Pancreas (tissue), 10 donors: ENCODE data around the gene SYN1. TPM values are rescaled to one million over a fixed set of nuclear protein-coding genes. Genes with fewer than 3 reads are reported as not detected.

Experiments used
- ATAC-seq, 4 donors: fragments of 200-7000 bp; cut with Tn5 transposase; one replicate each; pipeline versions ENCODE4 v1.8.0 to v1.9.1; 2020; ENCODE audit warnings: mild to moderate bottlenecking in 4 of 4, moderate library complexity in 4 of 4
- DNase-seq, 6 donors: peaks; one replicate each; pipeline ENCODE4 v3.0.0-alpha.2; 2020
- FAIRE-seq: peaks from 2 replicates; lab custom pipeline; 2012; peaks lifted over from hg19 to GRCh38; lab: Jason Lieb, UNC
- H3K27ac ChIP-seq, 4 donors: fragments of 200-600 bp; sonication (generic); 1 replicate in 3 of 4; 2 replicates in 1 of 4; pipeline versions ENCODE4 v1.5.0 to v1.8.0; 2020
- H3K27me3 ChIP-seq, 4 donors: fragments of 200-600 bp; one replicate each; pipeline ENCODE4 v1.8.0; 2021
- H3K36me3 ChIP-seq, 3 donors: fragments of 200-600 bp; sonication (generic) in 1 of 3; one replicate each; pipeline versions ENCODE4 v1.5.0 to v1.8.0; 2020 to 2021
- H3K4me1 ChIP-seq, 3 donors: fragments of 200-600 bp; one replicate each; pipeline ENCODE4 v1.8.0; 2021
- H3K4me3 ChIP-seq, 4 donors: fragments of 200-600 bp; sonication (generic) in 2 of 4; one replicate each; pipeline versions ENCODE4 v1.5.0 to v1.8.0; 2020 to 2021
- H3K9me3 ChIP-seq, 4 donors: fragments of 200-600 bp; one replicate each; pipeline ENCODE4 v1.8.0; 2021
- WGBS, 2 donors: extraction: QIAGEN DNeasy Blood & Tissue Kit; methylation state at CpG; one replicate each; pipeline ENCODE4 v1.1.7; 2013; 5-methylcytosine and 5-hydroxymethylcytosine counted together
- intact Hi-C, 3 donors: fragments of 100-400 bp; cut with DNase I; formaldehyde crosslinking; loops; one replicate each; pipeline versions ENCODE4 v1.11.1 to v1.14.2; 2022
- polyA plus RNA-seq, 2 donors: library from polyadenylated mRNA; stranded (reverse); fragments of 200-250 nt; gene quantifications; one replicate each; pipeline ENCODE4 v1.2.3, GENCODE V29; 2013
- total RNA-seq, 6 donors: library from RNA; stranded (reverse); fragmentation: NEBNext Ultra II Directional in 4 of 6; extraction: Animal tissue kit (Norgen Biotek cat#: 25700) in 4 of 6; gene quantifications; one replicate each; pipeline versions ENCODE4 v1.2.1 to v1.2.4, GENCODE V29; 2021 to 2023
- TF ChIP-seq, protein P1 (sequence below), 4 donors: fragments of 200-600 bp; sonication (generic) in 3 of 4; IDR thresholded peaks; one replicate each; pipeline versions ENCODE4 v1.5.0 to v1.8.0; 2021; ENCODE audit warnings: antibody characterized with exemption in 4 of 4
- donor health status: healthy with polysubstance abuse.
- donor health status: DM: no; HTN: no; CAD: no; lungs with moderate emphysema.
- donor health status: DM: no; HTN: no; CAD: no.
- donor health status: control.
- donor health status: control.
- donor health status: Bipolar disorder and iron deficiency.
- donor health status: DM: yes; HTN: yes; CAD: no.
- donor health status: DM: no; HTN: no; CAD: no.
- donor health status: DM: no; HTN: no; CAD: no.
- donor health status: DM: yes; HTN: yes; CAD: no.

SYN1 gene
- total and polyA plus RNA-seq, 8 donors = 0.47 to 10.3 (median 1.5) TPM

DNA sequence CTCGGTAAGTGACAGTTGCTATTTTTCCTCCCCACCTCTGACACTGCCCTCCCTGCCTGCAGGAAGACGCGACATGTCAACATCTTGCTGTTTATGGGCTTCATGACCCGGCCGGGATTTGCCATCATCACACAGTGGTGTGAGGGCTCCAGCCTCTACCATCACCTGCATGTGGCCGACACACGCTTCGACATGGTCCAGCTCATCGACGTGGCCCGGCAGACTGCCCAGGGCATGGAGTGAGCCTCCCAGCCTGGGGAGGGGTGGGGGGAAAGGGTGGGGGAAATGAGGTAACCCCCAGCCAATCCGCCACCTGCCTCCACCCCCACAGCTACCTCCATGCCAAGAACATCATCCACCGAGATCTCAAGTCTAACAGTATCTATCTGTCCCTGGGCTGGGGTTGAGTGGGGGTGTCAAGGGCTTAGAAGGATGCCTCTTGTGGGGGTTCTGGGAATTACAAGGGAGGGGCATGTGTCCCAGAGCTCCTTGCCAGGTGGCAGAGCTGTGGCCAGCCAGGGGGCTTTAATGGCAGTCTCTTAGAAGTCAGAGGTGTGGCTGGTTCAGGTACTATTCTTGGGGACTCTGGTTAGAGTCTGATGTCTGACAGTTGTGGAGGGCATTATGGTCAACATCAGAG lies 50.9 kb downstream of the SYN1 start:
- TF ChIP-seq, protein P1, sequence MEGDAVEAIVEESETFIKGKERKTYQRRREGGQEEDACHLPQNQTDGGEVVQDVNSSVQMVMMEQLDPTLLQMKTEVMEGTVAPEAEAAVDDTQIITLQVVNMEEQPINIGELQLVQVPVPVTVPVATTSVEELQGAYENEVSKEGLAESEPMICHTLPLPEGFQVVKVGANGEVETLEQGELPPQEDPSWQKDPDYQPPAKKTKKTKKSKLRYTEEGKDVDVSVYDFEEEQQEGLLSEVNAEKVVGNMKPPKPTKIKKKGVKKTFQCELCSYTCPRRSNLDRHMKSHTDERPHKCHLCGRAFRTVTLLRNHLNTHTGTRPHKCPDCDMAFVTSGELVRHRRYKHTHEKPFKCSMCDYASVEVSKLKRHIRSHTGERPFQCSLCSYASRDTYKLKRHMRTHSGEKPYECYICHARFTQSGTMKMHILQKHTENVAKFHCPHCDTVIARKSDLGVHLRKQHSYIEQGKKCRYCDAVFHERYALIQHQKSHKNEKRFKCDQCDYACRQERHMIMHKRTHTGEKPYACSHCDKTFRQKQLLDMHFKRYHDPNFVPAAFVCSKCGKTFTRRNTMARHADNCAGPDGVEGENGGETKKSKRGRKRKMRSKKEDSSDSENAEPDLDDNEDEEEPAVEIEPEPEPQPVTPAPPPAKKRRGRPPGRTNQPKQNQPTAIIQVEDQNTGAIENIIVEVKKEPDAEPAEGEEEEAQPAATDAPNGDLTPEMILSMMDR (IDR thresholded peaks at IDR 0.05) = peak in 1 of 4 donors; percentile 21
- intact Hi-C loops = no loop called here
- no peak for FAIRE-seq
- WGBS, 2 donors = 93 to 94% methylated on average over 13 of the region's 13 CpGs
- Histone ChIP-seq H3K4me1 (no peaks in the 10 kb centered on the region), H3K36me3 (peaks cover 0 to 16% (median 0%) of the 10 kb centered on the region in 3 donors), H3K27me3 (no peaks in the 10 kb centered on the region), H3K4me3 (no peak overlapping the region), H3K9me3 (no peaks in the 10 kb centered on the region), H3K27ac (no peak overlapping the region)
- peak in 2 of 4 donors; percentile 21 to 42 for ATAC-seq
- no peak for DNase-seq

DNA sequence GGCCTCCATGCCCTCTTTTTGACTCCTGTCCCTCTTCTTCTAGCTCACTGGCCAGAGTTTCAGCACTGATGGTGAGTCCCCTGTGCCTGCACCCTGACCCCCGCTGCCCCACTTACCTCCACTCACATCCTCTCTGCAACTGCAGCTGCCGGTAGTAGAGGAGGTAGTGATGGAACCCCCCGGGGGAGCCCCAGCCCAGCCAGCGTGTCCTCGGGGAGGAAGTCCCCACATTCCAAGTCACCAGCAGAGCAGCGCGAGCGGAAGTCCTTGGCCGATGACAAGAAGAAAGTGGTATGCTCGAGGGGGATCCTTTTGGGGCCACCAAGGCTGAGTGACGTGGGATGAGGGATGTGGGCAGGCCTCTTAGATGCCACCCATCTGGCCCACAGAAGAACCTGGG lies 52.8 kb downstream of the SYN1 start:
- 81 to 87% methylated on average over 11 of the region's 11 CpGs for WGBS, 2 donors
- no peak for FAIRE-seq
- H3K4me1 ChIP-seq = peaks cover 0 to 3% (median 0%) of the 10 kb centered on the region in 3 donors

DNA sequence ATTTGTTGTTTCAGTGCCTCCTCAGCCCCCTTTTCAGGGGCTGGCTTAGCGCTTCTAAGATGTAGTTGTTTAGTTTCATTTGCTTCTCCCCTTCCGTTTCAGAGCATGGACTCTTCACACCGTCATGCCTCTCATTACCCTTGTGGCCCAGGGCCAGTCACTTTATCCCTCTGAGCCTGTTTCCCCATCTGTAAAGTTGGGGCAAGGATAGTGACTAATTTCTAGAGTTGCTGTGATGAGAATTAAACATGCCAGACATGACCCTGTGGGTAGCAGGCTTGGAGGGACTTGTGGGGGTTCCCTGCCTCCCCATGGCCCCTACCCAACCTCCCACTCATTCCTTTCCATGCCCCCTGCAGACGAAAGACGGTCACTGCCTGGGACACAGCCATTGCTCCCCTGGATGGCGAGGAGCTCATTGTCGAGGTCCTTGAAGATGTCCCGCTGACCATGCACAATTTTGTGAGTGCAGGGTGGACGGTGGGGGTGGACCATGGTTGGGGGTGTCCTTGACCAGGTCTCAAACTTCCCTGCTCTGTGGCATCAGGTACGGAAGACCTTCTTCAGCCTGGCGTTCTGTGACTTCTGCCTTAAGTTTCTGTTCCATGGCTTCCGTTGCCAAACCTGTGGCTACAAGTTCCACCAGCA lies 55.1 kb downstream of the SYN1 start:
- no peak for FAIRE-seq
- TF ChIP-seq, protein P1 (IDR thresholded peaks at IDR 0.05) = no peak
- no peak overlapping the region for H3K27ac ChIP-seq
- H3K36me3 ChIP-seq = peaks cover 0 to 13% (median 0%) of the 10 kb centered on the region in 3 donors
- intact Hi-C loops = no loop called here
- DNase-seq = no peak
- no peak for ATAC-seq
- H3K9me3 ChIP-seq = no peaks in the 10 kb centered on the region
- no peak overlapping the region for H3K4me3 ChIP-seq
- H3K4me1 ChIP-seq = peaks cover 0 to 3% (median 0%) of the 10 kb centered on the region in 3 donors
- no peaks in the 10 kb centered on the region for H3K27me3 ChIP-seq
- 75 to 83% methylated on average over 12 of the region's 12 CpGs for WGBS, 2 donors

More for the DNA sequence above, 52.8 kb downstream of the SYN1 start:
- Histone ChIP-seq H3K4me3 (no peak overlapping the region), H3K27me3 (no peaks in the 10 kb centered on the region), H3K36me3 (peaks cover 0 to 16% (median 0%) of the 10 kb centered on the region in 3 donors), H3K27ac (no peak overlapping the region), H3K9me3 (no peaks in the 10 kb centered on the region)
- DNase-seq = no peak
- TF ChIP-seq, protein P1 (IDR thresholded peaks at IDR 0.05) = no peak
- intact Hi-C loops = no loop called here
- ATAC-seq = no peak

DNA sequence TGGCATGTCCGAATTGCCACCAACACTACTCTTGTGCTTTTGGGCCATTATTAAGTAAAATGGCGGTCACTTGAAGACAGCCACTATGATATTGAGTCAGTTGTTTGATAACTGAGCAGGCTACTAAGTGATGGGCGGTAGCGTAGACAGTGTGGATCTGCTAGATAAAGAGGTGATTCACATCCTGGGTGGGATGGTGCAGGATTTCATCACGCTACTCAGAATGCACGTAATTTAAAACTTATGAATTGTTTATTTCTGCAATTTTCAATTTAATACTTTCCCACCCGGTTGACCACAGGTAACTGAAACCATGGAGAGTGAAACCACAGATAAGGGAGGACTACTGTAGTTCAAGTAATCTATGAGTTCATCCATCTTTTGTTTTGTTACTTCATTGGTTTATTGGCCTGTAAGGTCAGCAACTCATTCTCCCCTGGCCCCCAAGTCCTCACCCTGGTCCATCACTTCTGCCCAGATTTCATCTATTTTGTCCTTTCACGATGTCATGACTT lies 55.8 kb downstream of the SYN1 start:
- Histone ChIP-seq H3K9me3 (no peaks in the 10 kb centered on the region), H3K4me1 (peaks cover 0 to 3% (median 0%) of the 10 kb centered on the region in 3 donors), H3K27ac (no peak overlapping the region), H3K4me3 (no peak overlapping the region), H3K27me3 (no peaks in the 10 kb centered on the region), H3K36me3 (peaks cover 0 to 9% (median 0%) of the 10 kb centered on the region in 3 donors)
- DNase-seq = no peak
- 78 to 87% methylated on average over 8 of the region's 8 CpGs for WGBS, 2 donors
- intact Hi-C loops = no loop called here
- TF ChIP-seq, protein P1 (IDR thresholded peaks at IDR 0.05) = no peak
- ATAC-seq = no peak
- no peak for FAIRE-seq
